Measurements from ENCODE around the gene CCM2L. TPM values are rescaled to one million over a fixed set of nuclear protein-coding genes. Genes with fewer than 3 reads are reported as not detected.

Gene CCM2L
- total and polyA plus RNA-seq, 2 of the 8 experiments (the other 6 are each of a cell fraction or from before 2014, with no cell fraction given): 5.5 to 15.8 TPM

DNA sequence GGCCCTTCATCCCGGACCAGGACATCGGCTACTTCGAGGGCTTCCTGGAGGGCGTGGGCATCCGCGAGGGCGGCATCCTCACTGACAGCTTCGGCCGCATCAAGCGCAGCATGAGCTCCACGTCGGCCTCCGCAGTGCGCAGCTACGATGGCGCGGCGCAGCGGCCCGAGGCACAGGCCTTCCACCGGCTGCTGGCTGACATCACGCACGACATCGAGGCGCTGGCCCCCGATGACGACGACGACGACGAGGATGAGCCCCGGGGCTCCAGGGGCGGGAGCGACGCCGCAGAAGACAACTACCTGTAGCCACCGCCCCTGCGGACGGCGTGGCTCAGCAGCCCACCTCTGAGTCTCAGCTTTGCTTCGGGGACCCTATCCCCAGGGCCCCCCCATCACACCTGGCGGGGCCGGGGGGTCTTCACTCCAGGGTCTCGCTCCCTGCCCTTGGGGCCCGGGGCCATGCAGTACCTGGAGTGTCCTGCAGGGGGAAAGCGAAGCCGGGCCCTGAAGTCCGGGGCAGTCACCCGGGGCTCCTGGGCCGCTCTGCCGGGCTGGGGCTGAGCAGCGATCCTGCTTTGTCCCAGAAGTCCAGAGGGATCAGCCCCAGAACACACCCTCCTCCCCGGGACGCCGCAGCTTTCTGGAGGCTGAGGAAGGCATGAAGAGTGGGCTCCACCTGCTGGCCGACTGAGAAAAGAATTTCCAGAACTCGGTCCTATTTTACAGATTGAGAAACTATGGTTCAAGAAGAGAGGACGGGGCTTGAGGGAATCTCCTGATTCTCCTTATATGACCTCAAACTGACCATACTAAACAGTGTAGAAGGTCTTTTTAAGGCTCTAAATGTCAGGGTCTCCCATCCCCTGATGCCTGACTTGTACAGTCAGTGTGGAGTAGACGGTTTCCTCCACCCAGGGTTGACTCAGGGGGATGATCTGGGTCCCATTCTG, 21.0 kb downstream of the CCM2L start (continued):
- TF ChIP-seq RNF2 (IDR thresholded peaks at IDR 0.05; ENCODE audit: borderline replicate concordance, low read depth, low read length, missing control alignments, poor library complexity, severe bottlenecking): no peak
- TF ChIP-seq JUN (IDR thresholded peaks at IDR 0.05; ENCODE audit: low read depth, low read length): no peak
- no peak for TF ChIP-seq EGR1 (IDR thresholded peaks at IDR 0.05; ENCODE audit: borderline replicate concordance, low read depth, low read length)
- peak; percentile 66; the same call in 1 of the 2 replicates for TF ChIP-seq GABPA (IDR thresholded peaks at IDR 0.05; ENCODE audit: borderline replicate concordance, insufficient read depth, low read length)
- TF ChIP-seq CBX5 (IDR thresholded peaks at IDR 0.05; ENCODE audit: low read depth, low read length): no peak
- TF ChIP-seq EP300 (IDR thresholded peaks at IDR 0.05; ENCODE audit: borderline replicate concordance in 1 of 2, low read depth in 2 of 2, low read length in 2 of 2): no peak
- peak; percentile 65; the same call in 1 of the 2 replicates for TF ChIP-seq TAF1 (IDR thresholded peaks at IDR 0.05; ENCODE audit: low read depth, low read length)
- peak; percentile 81 for TF ChIP-seq TAF7 (optimal IDR thresholded peaks at IDR 0.05; ENCODE audit: borderline replicate concordance, low read depth, low read length)
- peak; percentile 63 for TF ChIP-seq KDM4A (IDR thresholded peaks at IDR 0.05; ENCODE audit: low read depth, low read length, severe bottlenecking)
- TF ChIP-seq POLR2AphosphoS5 (IDR thresholded peaks at IDR 0.05; ENCODE audit: low read depth, low read length): no peak
- no peak for TF ChIP-seq FOSL1 (IDR thresholded peaks at IDR 0.05; ENCODE audit: insufficient read depth, low read depth, low read length)
- TF ChIP-seq CHD2 (IDR thresholded peaks at IDR 0.05; ENCODE audit: low read length): no peak
- TF ChIP-seq SP4 (IDR thresholded peaks at IDR 0.05; ENCODE audit: low read length): 0 out of 2 replicates have a peak, but pooled peaks have one; percentile 63
- TF ChIP-seq SIN3A (conservative IDR thresholded peaks at IDR 0.05 in 1 of 2, IDR thresholded peaks at IDR 0.05 in 1 of 2; ENCODE audit: low read depth in 1 of 2, low read length in 2 of 2): peak; percentile 39 to 81; a peak in 2 of 4 replicates
- no peak for TF ChIP-seq ASH2L (IDR thresholded peaks at IDR 0.05; ENCODE audit: low read length)
- TF ChIP-seq POLR2A (IDR thresholded peaks at IDR 0.05; ENCODE audit: control extremely low read depth in 1 of 2, low read depth in 2 of 2, low read length in 2 of 2): 0 out of 3 replicates have a peak, but pooled peaks of 1 of the 2 experiments have one; percentile 22
- 0 out of 2 replicates have a peak, but pooled peaks have one; percentile 71 for TF ChIP-seq TCF12 (IDR thresholded peaks at IDR 0.05; ENCODE audit: low read depth, low read length)
